Neural crest cell (in vitro differentiated cells): Measurements from ENCODE around the gene MLNR. TPM values are rescaled to one million over a fixed set of nuclear protein-coding genes. Genes with fewer than 3 reads are reported as not detected.

Source experiments
- DNase-seq: peaks from one replicate; pipeline ENCODE4 v3.0.0; 2021; ENCODE audit warnings: low read depth, mixed read lengths, low spot score
- H3K27ac Mint-ChIP-seq: one replicate; pipeline ENCODE4 v1.8.0; 2021; ENCODE audit warnings: mild to moderate bottlenecking, mixed read lengths; ENCODE audit not compliant: unreplicated experiment
- H3K27me3 Mint-ChIP-seq: 2 replicates; pipeline ENCODE4 v1.8.0; 2021; ENCODE audit warnings: low read depth, mild to moderate bottlenecking, mixed read lengths
- H3K36me3 Mint-ChIP-seq: 2 replicates; pipeline ENCODE4 v1.8.0; 2021; ENCODE audit warnings: low read depth, mild to moderate bottlenecking, mixed read lengths
- H3K4me1 Mint-ChIP-seq: 2 replicates; pipeline ENCODE4 v1.8.0; 2021; ENCODE audit warnings: mixed read lengths
- H3K4me3 Mint-ChIP-seq: one replicate; pipeline ENCODE4 v1.8.0; 2021; ENCODE audit warnings: mild to moderate bottlenecking, mixed read lengths
- H3K9me3 Mint-ChIP-seq: 2 replicates; pipeline ENCODE4 v1.8.0; 2021; ENCODE audit warnings: mixed read lengths
- CTCF ChIP-seq: fragments of 200-600 bp; sonication (generic); conservative IDR thresholded peaks from 2 replicates; pipeline ENCODE4 v1.5.0; 2021; ENCODE audit warnings: antibody characterized with exemption, mild to moderate bottlenecking
- total RNA-seq: library from RNA; stranded (reverse); gene quantifications from 2 replicates; pipeline ENCODE4 v1.2.1, GENCODE V29; 2021

The MLNR gene
- total RNA-seq, 1 donor from 2014 or later, result not detected

- H3K4me1 Mint-ChIP-seq, result no peaks in the 10 kb centered on the region
- no peaks in the 10 kb centered on the region for H3K27me3 Mint-ChIP-seq
- no peak overlapping the region for H3K4me3 Mint-ChIP-seq
- no peaks in the 10 kb centered on the region for H3K9me3 Mint-ChIP-seq
- TF ChIP-seq CTCF, result no peak
- H3K27ac Mint-ChIP-seq, result no peak overlapping the region
- H3K36me3 Mint-ChIP-seq, result peaks cover 11% of the 10 kb centered on the region
- DNase-seq, result no peak
Observed at GRCh38 chr13:49262634-49263033, 42.5 kb downstream of the MLNR start.

GRCh38 chr13:49265822-49266221, 45.7 kb downstream of the MLNR start:
- H3K27ac Mint-ChIP-seq, result no peak overlapping the region
- DNase-seq, result no peak
- peaks cover 8% of the 10 kb centered on the region for H3K36me3 Mint-ChIP-seq
- H3K9me3 Mint-ChIP-seq, result no peaks in the 10 kb centered on the region
- H3K4me3 Mint-ChIP-seq, result no peak overlapping the region
- TF ChIP-seq CTCF, result no peak
- H3K27me3 Mint-ChIP-seq, result no peaks in the 10 kb centered on the region
- H3K4me1 Mint-ChIP-seq, result no peaks in the 10 kb centered on the region

- Mint-ChIP-seq H3K4me1 (no peaks in the 10 kb centered on the region), H3K36me3 (peaks cover 3% of the 10 kb centered on the region), H3K27ac (no peak overlapping the region), H3K9me3 (no peaks in the 10 kb centered on the region), H3K27me3 (no peaks in the 10 kb centered on the region), H3K4me3 (no peak overlapping the region)
- DNase-seq, result no peak
- no peak for TF ChIP-seq CTCF
Observed at GRCh38 chr13:49271264-49271663, 51.1 kb downstream of the MLNR start.

Other genes starting within 250 kb of the MLNR start
- gene FNDC3A, start 244.4 kb upstream of the MLNR start, total RNA-seq, result 57.1 and 59.2 TPM in 2 replicates
- 13.9 and 15.6 TPM in 2 replicates for gene CDADC1, start 27.6 kb downstream of the MLNR start, total RNA-seq
- 10.1 and 10.7 TPM in 2 replicates for gene CAB39L, start 223.7 kb downstream of the MLNR start, total RNA-seq
- gene SETDB2, start 223.9 kb downstream of the MLNR start, total RNA-seq, result 7.9 and 8.4 TPM in 2 replicates